HEK293 (cell line): ENCODE data around the gene TTLL9.

Experiments used
- CTCF ChIA-PET: fragments of 350-600 bp; formaldehyde crosslinking; extraction: SDS; loops from one replicate; lab custom pipeline; 2021; ENCODE audit warnings: antibody characterized with exemption; lab: Yijun Ruan, JAX
- POLR2A ChIA-PET: fragments of 300-600 bp; formaldehyde crosslinking; extraction: SDS; loops from one replicate; lab custom pipeline; 2020; ENCODE audit warnings: antibody characterized with exemption, inconsistent platforms; lab: Yijun Ruan, JAX
- H3K27ac ChIP-seq: fragments of 200-500 bp; sonication (Bioruptor generic); 2 replicates; pipeline ENCODE4 v1.5.1; 2014; ENCODE audit warnings: low read depth, low read length, control low read depth, inconsistent platforms; ENCODE audit errors: extremely low read depth
- H3K36me3 ChIP-seq, 2 experiments: fragments of 200-500 bp in 1 of 2; sonication (Bioruptor generic) in 1 of 2; 1 replicate in 1 of 2; 2 replicates in 1 of 2; pipeline ENCODE4 v1.5.1; 2014 to 2017; ENCODE audit warnings: inconsistent platforms in 2 of 2, low read length in 2 of 2; ENCODE audit not compliant: control insufficient read depth in 2 of 2, insufficient read depth in 1 of 2
- H3K4me1 ChIP-seq: fragments of 200-500 bp; sonication (Bioruptor generic); 2 replicates; pipeline ENCODE4 v1.5.1; 2014; ENCODE audit warnings: mild to moderate bottlenecking, low read length, inconsistent platforms; ENCODE audit not compliant: control insufficient read depth, insufficient read depth
- H3K4me3 ChIP-seq: 2 replicates; pipeline ENCODE4 v1.5.1; 2011; ENCODE audit warnings: low read depth, mild to moderate bottlenecking, control low read depth, low read length, moderate library complexity
- H3K9me3 ChIP-seq: fragments of 200-500 bp; sonication (Bioruptor generic); 2 replicates; pipeline ENCODE4 v1.5.1; 2014; ENCODE audit warnings: low read depth, low read length, inconsistent platforms; ENCODE audit not compliant: control insufficient read depth, insufficient read depth
- EGR2 ChIP-seq: fragments of 450-650 bp; formaldehyde crosslinking; IDR thresholded peaks from 2 replicates; pipeline ENCODE4 v1.5.1; 2016; ENCODE audit warnings: low read depth, missing biosample characterization, missing genetic modification characterization
- FEZF1 ChIP-seq: fragments of 450-650 bp; formaldehyde crosslinking; IDR thresholded peaks from 2 replicates; pipeline ENCODE4 v1.5.1; 2016; ENCODE audit warnings: missing biosample characterization, missing genetic modification characterization
- PATZ1 ChIP-seq: fragments of 450-650 bp; formaldehyde crosslinking; IDR thresholded peaks from 2 replicates; pipeline ENCODE4 v1.5.1; 2016; ENCODE audit warnings: missing biosample characterization, missing genetic modification characterization
- RBAK ChIP-seq: fragments of 450-650 bp; formaldehyde crosslinking; IDR thresholded peaks from 2 replicates; pipeline ENCODE4 v1.5.1; 2016; ENCODE audit warnings: missing biosample characterization, missing genetic modification characterization
- SALL2 ChIP-seq: fragments of 450-650 bp; formaldehyde crosslinking; IDR thresholded peaks from 2 replicates; pipeline ENCODE4 v1.5.0; 2017; ENCODE audit warnings: missing biosample characterization, mild to moderate bottlenecking, missing genetic modification characterization, borderline replicate concordance
- SP2 ChIP-seq: fragments of 450-650 bp; formaldehyde crosslinking; IDR thresholded peaks from 2 replicates; pipeline ENCODE4 v1.5.1; 2016; ENCODE audit warnings: missing biosample characterization, missing genetic modification characterization
- YY2 ChIP-seq: fragments of 450-650 bp; formaldehyde crosslinking; IDR thresholded peaks from 2 replicates; pipeline ENCODE4 v1.5.1; 2016; ENCODE audit warnings: missing biosample characterization, missing genetic modification characterization
- ZFHX2 ChIP-seq: fragments of 450-650 bp; formaldehyde crosslinking; conservative IDR thresholded peaks from 2 replicates; pipeline ENCODE4 v1.5.1; 2016; ENCODE audit warnings: missing biosample characterization, missing genetic modification characterization
- ZNF121 ChIP-seq: fragments of 450-650 bp; formaldehyde crosslinking; IDR thresholded peaks from 2 replicates; pipeline ENCODE4 v1.5.1; 2016; ENCODE audit warnings: missing biosample characterization, missing genetic modification characterization
- ZNF202 ChIP-seq: fragments of 450-650 bp; formaldehyde crosslinking; IDR thresholded peaks from 2 replicates; pipeline ENCODE4 v1.5.1; 2016; ENCODE audit warnings: missing biosample characterization, missing genetic modification characterization, borderline replicate concordance
- ZNF211 ChIP-seq: fragments of 450-650 bp; formaldehyde crosslinking; IDR thresholded peaks from 2 replicates; pipeline ENCODE4 v1.5.1; 2016; ENCODE audit warnings: low read depth, missing biosample characterization, missing genetic modification characterization
- ZNF292 ChIP-seq: fragments of 450-650 bp; formaldehyde crosslinking; IDR thresholded peaks from 2 replicates; pipeline ENCODE4 v1.5.1; 2016; ENCODE audit warnings: low read depth, missing biosample characterization, missing genetic modification characterization, borderline replicate concordance
- ZNF501 ChIP-seq: fragments of 450-650 bp; formaldehyde crosslinking; IDR thresholded peaks from 2 replicates; pipeline ENCODE4 v1.5.1; 2016; ENCODE audit warnings: missing biosample characterization, missing genetic modification characterization
- ZNF610 ChIP-seq: fragments of 450-650 bp; formaldehyde crosslinking; IDR thresholded peaks from 2 replicates; pipeline ENCODE4 v1.5.1; 2016; ENCODE audit warnings: missing biosample characterization, missing genetic modification characterization, borderline replicate concordance
- ZNF654 ChIP-seq: fragments of 450-650 bp; formaldehyde crosslinking; IDR thresholded peaks from 2 replicates; pipeline ENCODE4 v1.5.1; 2016; ENCODE audit warnings: low read depth, missing biosample characterization, missing genetic modification characterization
- ZSCAN5A ChIP-seq: fragments of 450-650 bp; formaldehyde crosslinking; IDR thresholded peaks from 2 replicates; pipeline ENCODE4 v1.5.1; 2016; ENCODE audit warnings: missing biosample characterization, missing genetic modification characterization

TTLL9 gene

GRCh38 chr20:31845300-31845863 is 25.1 kb upstream of the TTLL9 start, which contains the start of gene FOXS1:
Gene FOXS1, minus strand, starts transcription at chr20:31845604. Its CDS starts 62 bp downstream, at chr20:31845542.
- no peak within 1 kb of the TSS for H3K4me3 ChIP-seq
- ChIA-PET POLR2A (interaction anchor here (0.5 kb wide), 1 partner anchor 96 kb away, joined by 3 read pairs; no protein-coding TSS in a partner anchor), CTCF (interaction anchor here (0.6 to 4.9 kb wide), 9 partner anchors 10 to 385 kb away, joined by 3 to 87 read pairs (median 9); no protein-coding TSS in a partner anchor)
- H3K4me1 ChIP-seq = no peaks in the 10 kb centered on the region
- no peaks in the 10 kb centered on the region for H3K36me3 ChIP-seq
- H3K9me3 ChIP-seq = no peaks in the 10 kb centered on the region
- TF ChIP-seq YY2 (no peak), ZNF292 (tag by site-specific recombination) (no peak), ZNF610 (tag by site-specific recombination) (no peak), EGR2 (peak; percentile 91), SP2 (peak; percentile 26; the same call in 1 of the 2 replicates), ZNF202 (tag by site-specific recombination) (no peak), ZFHX2 (tag by site-specific recombination) (peak; percentile 81)
- H3K27ac ChIP-seq = no peak within 1 kb of the TSS

- POLR2A ChIA-PET = interaction anchor here (1.1 kb wide), 1 partner anchor 10 kb away, joined by 3 read pairs; no protein-coding TSS in a partner anchor
- TF ChIP-seq SALL2 = no peak
- TF ChIP-seq ZNF610 (tag by site-specific recombination) = no peak
- TF ChIP-seq PATZ1 (tag by site-specific recombination) = no peak
- no peak for TF ChIP-seq ZNF654
- TF ChIP-seq ZNF121 (tag by site-specific recombination) = no peak
- TF ChIP-seq FEZF1 = no peak
- H3K27ac ChIP-seq = no peak overlapping the region
- no peaks in the 10 kb centered on the region for H3K36me3 ChIP-seq
- CTCF ChIA-PET = interaction anchor here (0.6 to 4.9 kb wide), 33 partner anchors 9 to 807 kb away, joined by 3 to 87 read pairs (median 4); partner anchors contain the start of gene PDRG1
- H3K9me3 ChIP-seq = no peaks in the 10 kb centered on the region
- H3K4me3 ChIP-seq = no peak overlapping the region
- no peaks in the 10 kb centered on the region for H3K4me1 ChIP-seq
These were observed 23.7 kb upstream of the TTLL9 start for GRCh38 chr20:31846793-31847138.

- no peaks in the 10 kb centered on the region for H3K4me1 ChIP-seq
- no peak overlapping the region for H3K27ac ChIP-seq
- H3K9me3 ChIP-seq = no peaks in the 10 kb centered on the region
- POLR2A ChIA-PET = interaction anchor here (0.6 kb wide), 1 partner anchor 180 kb away, joined by 5 read pairs; no protein-coding TSS in a partner anchor
- H3K36me3 ChIP-seq = no peaks in the 10 kb centered on the region
- no peak for TF ChIP-seq ZNF211
- no peak for TF ChIP-seq RBAK (tag by site-specific recombination)
- TF ChIP-seq ZNF501 (tag by site-specific recombination) = no peak
- TF ChIP-seq ZSCAN5A (tag by site-specific recombination) = no peak
- TF ChIP-seq, all 188 proteins: peak for 0
- CTCF ChIA-PET = interaction anchor here (0.7 to 4.9 kb wide), 7 partner anchors 13 to 183 kb away, joined by 3 to 87 read pairs (median 5); partner anchors contain the start of gene PDRG1
- H3K4me3 ChIP-seq = no peak overlapping the region
These were observed 22.1 kb upstream of the TTLL9 start for GRCh38 chr20:31848088-31848999.
